Stomach smooth muscle (tissue), 2 donors: ENCODE data around the gene PC.
A peak's percentile ranks its signal among the peaks of the same experiment; 100 is the strongest.

ENCODE experiments used
- H3K27ac ChIP-seq: one replicate; pipeline ENCODE4 v1.7.0; 2013; ENCODE audit warnings: mild to moderate bottlenecking, low read length, inconsistent platforms
- H3K27me3 ChIP-seq, 2 donors: one replicate each; pipeline ENCODE4 v1.7.0; 2013; ENCODE audit warnings: low read length in 2 of 2; ENCODE audit not compliant: insufficient read depth in 2 of 2, control insufficient read depth in 1 of 2
- H3K36me3 ChIP-seq, 2 donors: one replicate each; pipeline ENCODE4 v1.7.0; 2013; ENCODE audit warnings: low read length in 2 of 2; ENCODE audit not compliant: control insufficient read depth in 2 of 2, insufficient read depth in 2 of 2
- H3K4me1 ChIP-seq: one replicate; pipeline ENCODE4 v1.7.0; 2013; ENCODE audit warnings: low read length; ENCODE audit not compliant: control insufficient read depth, insufficient read depth
- H3K4me3 ChIP-seq, 2 donors: one replicate each; pipeline ENCODE4 v1.7.0; 2013; ENCODE audit warnings: low read length in 2 of 2
- H3K9ac ChIP-seq, 2 donors: one replicate each; pipeline ENCODE4 v1.7.0; 2013; ENCODE audit warnings: low read length in 2 of 2, mild to moderate bottlenecking in 1 of 2
- H3K9me3 ChIP-seq, 2 donors: one replicate each; pipeline ENCODE4 v1.7.0; 2013; ENCODE audit warnings: low read length in 2 of 2; ENCODE audit not compliant: control insufficient read depth in 2 of 2
- donor health status: healthy.
- donor health status: Pancreatic carcinoma.

The PC gene

DNA sequence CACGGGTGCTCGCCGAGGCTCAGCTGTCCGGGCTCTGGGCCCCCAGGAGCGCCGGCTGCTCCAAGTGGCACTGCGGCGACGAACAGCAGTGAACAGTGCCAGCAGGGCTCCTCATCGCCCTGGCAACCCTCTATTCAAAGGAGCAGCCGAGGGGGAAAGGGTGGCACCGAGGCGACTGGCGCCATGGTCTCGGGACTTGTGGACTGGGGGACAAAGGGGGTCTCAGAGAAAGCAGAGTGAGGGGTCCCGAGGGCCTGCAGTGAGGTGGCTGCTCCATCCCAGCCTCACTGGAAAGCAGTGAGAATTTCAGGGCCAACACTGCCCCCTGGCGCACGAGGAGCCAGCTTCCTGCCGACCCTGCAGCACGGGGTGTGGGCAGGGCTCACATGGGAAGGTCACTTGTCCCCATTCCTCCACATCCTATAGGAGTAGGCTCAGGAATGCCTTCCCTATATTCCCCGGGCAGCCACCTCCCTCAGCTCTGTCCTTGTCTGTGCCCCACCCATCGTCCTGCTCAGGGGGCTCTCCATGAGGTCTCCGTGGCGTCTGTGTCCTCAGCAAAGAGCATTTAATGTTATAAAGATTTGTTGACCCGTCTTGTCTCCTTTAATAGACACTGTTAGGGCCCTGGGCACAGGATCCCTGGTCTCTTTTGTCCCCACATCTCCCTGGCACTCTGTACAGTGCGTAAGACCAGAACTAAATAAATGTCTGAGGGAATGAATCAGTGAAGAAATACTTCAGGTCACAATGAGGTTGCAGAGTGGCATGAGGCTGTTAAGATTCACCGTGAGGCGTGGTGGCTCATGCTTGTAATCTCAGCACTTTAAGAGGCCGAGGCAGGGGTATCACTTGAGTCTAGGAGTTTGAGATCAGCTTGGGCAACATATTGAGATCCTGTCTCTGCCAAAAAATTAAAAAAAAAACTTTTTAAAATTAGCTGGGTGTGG, 74.9 kb downstream of the PC start:
- H3K4me3 ChIP-seq, result peak overlapping the region; percentile 26 to 72
- peak overlapping the region; percentile 70 for H3K27ac ChIP-seq
- H3K36me3 ChIP-seq, result no peaks in the 10 kb centered on the region
- H3K27me3 ChIP-seq, result no peaks in the 10 kb centered on the region
- H3K4me1 ChIP-seq, result peaks cover 22% of the 10 kb centered on the region
- no peaks in the 10 kb centered on the region for H3K9me3 ChIP-seq
- H3K9ac ChIP-seq, result peak overlapping the region; percentile 24 to 58

DNA sequence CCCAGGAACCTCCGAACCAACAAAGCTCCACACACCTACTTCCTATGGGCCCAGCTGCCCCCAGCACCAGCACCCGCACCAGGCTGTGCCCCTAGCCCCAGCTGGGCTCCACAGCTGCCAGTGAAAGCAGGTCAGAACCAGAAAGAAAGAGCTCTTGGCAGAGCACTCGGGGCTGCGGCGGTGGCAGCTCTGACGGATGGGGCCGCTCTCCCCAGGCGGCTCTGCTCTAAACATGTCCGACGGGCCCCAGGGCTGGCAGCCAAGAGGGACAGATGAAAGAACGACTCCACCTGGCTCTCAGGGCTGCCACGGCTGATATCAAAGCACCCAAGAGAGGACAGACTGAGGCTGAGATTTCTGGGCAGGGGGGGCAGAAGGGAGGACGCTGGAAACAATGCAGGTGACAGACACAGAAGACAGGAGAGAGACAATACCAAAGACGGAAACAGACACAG, 75.6 kb downstream of the PC start:
- H3K27ac ChIP-seq, result peak overlapping the region; percentile 70
- no peaks in the 10 kb centered on the region for H3K9me3 ChIP-seq
- peaks cover 23% of the 10 kb centered on the region for H3K4me1 ChIP-seq
- H3K27me3 ChIP-seq, result no peaks in the 10 kb centered on the region
- no peaks in the 10 kb centered on the region for H3K36me3 ChIP-seq
- peak overlapping the region; percentile 26 to 72 for H3K4me3 ChIP-seq
- H3K9ac ChIP-seq, result peak overlapping the region; percentile 24 to 58

DNA sequence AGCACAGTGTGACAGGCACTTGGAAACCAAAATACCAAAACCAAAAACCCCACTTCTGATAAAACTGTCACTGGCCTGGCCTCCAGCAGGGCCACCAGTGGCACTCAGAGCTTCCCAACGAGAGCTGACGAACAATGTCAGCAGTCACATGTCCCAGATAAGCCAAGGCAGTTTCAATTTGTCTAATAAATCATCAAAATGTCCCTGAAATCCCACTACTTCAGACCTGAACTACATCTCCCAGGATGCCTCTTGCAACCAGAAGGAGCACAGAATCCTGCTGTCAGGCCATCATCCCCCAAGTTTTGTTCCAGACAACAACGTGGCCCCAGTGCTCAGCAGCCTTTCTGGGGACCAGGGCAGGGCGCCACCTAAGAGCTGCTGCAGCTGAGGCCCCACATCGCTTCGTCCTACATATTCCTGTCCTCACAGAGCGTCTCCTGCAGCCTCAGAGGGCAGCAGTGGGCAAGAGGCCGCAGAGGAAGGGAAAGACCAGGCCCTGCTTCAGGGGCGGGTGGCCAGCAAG, 76.2 kb downstream of the PC start:
- Histone ChIP-seq H3K27me3 (no peaks in the 10 kb centered on the region), H3K4me3 (peak overlapping the region in 1 of 2 donors; percentile 72)

DNA sequence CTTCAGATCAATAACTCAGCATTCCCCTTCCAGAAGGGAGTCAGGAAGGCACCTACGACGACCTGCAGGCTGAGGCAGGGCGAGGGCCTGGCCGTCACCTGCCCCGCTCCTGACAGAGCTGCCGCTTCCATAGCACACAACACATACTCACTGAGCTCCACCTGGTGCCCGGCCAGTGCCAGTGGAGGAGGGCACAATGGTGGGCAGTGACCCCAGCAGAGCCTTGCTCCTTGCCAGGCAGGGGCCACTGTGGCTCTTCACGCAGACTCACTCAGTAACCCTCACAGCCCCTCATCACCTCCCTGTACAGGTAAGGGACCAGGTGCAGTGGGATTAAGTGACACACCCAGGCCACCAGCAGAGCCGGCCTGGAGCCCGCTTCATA, 76.7 kb downstream of the PC start:
- Histone ChIP-seq H3K4me3 (no peak overlapping the region), H3K36me3 (no peaks in the 10 kb centered on the region), H3K9me3 (no peaks in the 10 kb centered on the region), H3K9ac (no peak overlapping the region), H3K4me1 (peaks cover 23% of the 10 kb centered on the region), H3K27ac (no peak overlapping the region), H3K27me3 (no peaks in the 10 kb centered on the region)

More for the DNA sequence above, 76.2 kb downstream of the PC start:
- Histone ChIP-seq H3K9me3 (no peaks in the 10 kb centered on the region), H3K9ac (peak overlapping the region; percentile 21 to 24), H3K27ac (peak overlapping the region; percentile 70), H3K4me1 (peaks cover 23% of the 10 kb centered on the region), H3K36me3 (no peaks in the 10 kb centered on the region)

GRCh38 chr11:66880496-66881450, 77.4 kb downstream of the PC start:
- Histone ChIP-seq H3K27me3 (no peaks in the 10 kb centered on the region), H3K4me1 (peaks cover 23% of the 10 kb centered on the region), H3K9ac (no peak overlapping the region), H3K9me3 (no peaks in the 10 kb centered on the region), H3K4me3 (no peak overlapping the region), H3K27ac (no peak overlapping the region), H3K36me3 (no peaks in the 10 kb centered on the region)

DNA sequence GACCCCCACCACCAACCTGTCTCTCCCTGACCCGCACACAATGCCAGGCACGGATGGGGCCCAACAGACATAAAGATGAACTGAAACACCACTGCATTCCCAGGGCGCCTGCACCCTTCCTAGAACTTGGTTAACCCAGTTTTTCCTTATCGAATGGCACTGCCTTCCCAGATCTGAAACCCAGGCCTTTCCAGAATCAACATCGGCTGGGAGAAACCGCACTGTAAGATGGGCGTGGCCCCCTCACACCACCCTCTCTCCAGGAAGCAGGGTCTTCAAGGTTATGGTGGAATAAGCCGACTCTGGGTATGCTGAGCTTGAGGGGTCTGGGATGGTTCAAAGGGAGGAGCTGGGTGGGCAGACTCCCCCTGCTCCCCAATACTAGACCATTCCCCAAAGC, 78.2 kb downstream of the PC start:
- Histone ChIP-seq H3K4me1 (peaks cover 23% of the 10 kb centered on the region), H3K27me3 (no peaks in the 10 kb centered on the region), H3K4me3 (no peak overlapping the region), H3K9me3 (no peaks in the 10 kb centered on the region), H3K36me3 (no peaks in the 10 kb centered on the region), H3K9ac (no peak overlapping the region), H3K27ac (no peak overlapping the region)

DNA sequence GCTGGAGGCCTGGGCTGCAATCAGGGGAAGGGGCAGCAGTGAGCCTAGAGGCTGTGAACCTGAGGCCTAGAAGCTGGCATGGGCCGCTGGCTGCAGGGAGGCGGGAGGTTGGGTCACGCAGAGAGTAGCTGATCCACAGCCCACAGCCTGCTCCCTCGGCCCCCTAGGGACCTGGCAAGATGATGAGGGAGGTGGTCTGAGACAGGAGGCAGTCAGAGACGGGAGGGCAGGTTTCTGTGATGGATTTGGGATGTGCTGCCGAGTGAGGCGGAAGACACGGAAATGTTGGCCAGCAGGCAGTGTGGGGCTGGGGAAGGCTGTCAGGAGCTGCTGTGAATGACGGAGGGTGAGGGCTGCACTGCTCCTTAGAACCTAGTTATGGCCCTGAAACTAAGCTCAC, 78.6 kb downstream of the PC start:
- H3K36me3 ChIP-seq, result no peaks in the 10 kb centered on the region
- no peak overlapping the region for H3K27ac ChIP-seq
- H3K9ac ChIP-seq, result no peak overlapping the region
- H3K4me1 ChIP-seq, result peaks cover 23% of the 10 kb centered on the region
- H3K9me3 ChIP-seq, result no peaks in the 10 kb centered on the region
- no peaks in the 10 kb centered on the region for H3K27me3 ChIP-seq
- no peak overlapping the region for H3K4me3 ChIP-seq

DNA sequence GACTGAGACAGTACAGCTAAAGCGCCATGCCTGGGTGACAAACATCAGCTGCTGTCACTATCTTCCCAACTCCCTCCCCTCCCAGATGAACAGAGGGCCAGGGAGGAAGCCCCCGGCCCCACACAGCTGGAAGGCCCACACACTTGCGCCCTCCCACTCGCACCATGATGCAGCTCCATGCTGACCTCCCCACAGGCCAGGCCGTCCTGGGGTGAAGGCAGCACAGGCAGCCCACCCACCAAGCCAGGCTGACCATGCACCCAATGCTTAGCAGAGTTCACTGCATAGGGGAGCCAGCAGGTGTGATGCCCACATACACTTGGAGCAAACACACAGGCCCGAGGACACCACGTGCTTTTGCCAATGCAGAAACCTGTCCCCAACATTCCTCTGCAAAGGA, 79.2 kb downstream of the PC start:
- peaks cover 23% of the 10 kb centered on the region for H3K4me1 ChIP-seq
- no peaks in the 10 kb centered on the region for H3K36me3 ChIP-seq
- no peak overlapping the region for H3K27ac ChIP-seq
- no peak overlapping the region for H3K4me3 ChIP-seq
- no peak overlapping the region for H3K9ac ChIP-seq
- H3K9me3 ChIP-seq, result no peaks in the 10 kb centered on the region
- no peaks in the 10 kb centered on the region for H3K27me3 ChIP-seq

GRCh38 chr11:66878474-66878873, 79.7 kb downstream of the PC start:
- Histone ChIP-seq H3K36me3 (no peaks in the 10 kb centered on the region), H3K27me3 (no peaks in the 10 kb centered on the region), H3K9me3 (no peaks in the 10 kb centered on the region), H3K9ac (no peak overlapping the region), H3K27ac (no peak overlapping the region), H3K4me1 (peaks cover 21% of the 10 kb centered on the region), H3K4me3 (no peak overlapping the region)

DNA sequence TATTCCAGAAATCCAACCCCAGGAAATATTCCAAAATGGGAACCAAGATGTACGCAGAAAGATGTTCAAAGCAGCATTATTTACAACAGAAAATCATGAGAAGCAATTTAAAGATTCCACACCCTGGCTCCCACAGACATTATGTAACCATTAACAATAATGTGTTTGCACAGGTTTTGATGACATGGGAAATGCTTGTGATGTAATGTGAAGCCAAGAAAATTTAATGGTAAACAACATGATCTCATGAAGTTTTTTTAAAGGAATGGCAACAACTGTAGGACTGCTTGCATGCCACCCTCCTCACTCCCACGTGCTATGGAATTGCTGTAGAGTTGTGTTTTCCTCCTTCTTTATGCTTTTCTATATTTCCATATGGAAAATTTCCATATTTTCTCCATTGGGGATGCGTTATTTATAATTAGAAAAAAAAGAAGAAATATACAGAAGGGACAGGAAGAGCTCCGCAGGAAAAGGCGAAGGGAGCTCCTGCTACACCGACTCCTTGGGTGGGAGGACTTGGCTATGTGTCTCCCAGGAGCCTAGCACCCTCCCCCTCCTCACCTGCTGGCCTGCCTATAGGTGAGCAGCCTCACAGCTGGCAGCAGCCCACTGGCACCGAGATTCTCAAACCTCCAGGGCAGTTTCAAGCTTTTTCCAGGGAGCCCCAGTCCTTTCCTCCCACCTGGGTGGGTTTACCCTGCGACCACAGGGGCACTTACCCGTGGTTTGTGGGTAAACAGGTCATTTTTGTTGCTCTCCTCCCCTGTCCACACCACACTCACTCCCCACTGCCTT, 80.4 kb downstream of the PC start:
- Histone ChIP-seq H3K9ac (no peak overlapping the region), H3K27ac (no peak overlapping the region), H3K4me3 (no peak overlapping the region), H3K4me1 (peaks cover 14% of the 10 kb centered on the region), H3K36me3 (no peaks in the 10 kb centered on the region), H3K9me3 (no peaks in the 10 kb centered on the region), H3K27me3 (no peaks in the 10 kb centered on the region)
